Kidney glomerular epithelial cell (primary cell): Measurements from ENCODE around the gene DTNB.

Source experiments
- DNase-seq: peaks from one replicate; lab custom pipeline; 2025; lab: John Stamatoyannopoulos, UW

DTNB gene

DNA sequence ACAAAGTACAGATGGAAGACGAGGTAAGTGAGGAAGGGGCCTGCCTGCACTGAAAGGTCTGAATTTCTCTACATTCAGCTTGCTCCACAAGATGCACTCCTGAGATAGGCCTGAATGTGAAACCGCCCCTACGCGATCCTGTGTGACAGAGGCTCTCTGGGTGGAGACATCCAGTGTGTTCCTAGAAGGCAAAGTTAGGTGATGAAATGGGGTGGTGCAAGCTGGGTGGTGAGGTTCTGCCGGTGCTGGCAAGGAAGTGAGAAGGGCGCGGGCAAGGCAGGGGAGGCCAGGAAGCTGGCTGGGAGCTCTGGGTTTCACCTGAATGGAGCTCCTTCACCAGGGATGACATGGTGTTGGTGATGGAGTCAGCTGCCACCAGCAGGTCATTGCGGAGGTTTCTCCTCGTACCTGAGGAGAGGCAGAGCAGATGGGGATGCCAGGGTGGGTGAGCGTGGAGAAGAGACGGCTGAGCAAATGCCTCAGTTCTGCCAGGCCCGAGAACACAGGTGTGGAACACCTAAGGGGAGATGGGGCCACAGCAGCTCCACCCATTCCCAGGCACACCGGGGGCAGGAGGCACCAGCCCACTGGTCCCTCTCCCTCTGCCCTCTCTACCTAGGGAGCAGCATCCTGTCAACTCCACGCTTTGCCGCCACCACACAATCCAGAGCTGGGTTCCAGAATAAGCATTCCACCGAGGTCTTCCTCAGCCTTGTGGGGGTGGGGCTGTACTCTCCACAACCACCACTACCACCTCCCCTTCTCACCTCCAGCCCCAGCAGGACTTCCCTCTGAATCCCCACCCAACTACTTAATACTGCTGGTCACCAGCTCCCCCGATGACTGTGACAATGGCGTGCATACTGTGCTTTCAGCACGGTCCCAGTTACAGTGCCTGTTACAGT, 286.2 kb downstream of the DTNB start:
- DNase-seq: no peak

DNA sequence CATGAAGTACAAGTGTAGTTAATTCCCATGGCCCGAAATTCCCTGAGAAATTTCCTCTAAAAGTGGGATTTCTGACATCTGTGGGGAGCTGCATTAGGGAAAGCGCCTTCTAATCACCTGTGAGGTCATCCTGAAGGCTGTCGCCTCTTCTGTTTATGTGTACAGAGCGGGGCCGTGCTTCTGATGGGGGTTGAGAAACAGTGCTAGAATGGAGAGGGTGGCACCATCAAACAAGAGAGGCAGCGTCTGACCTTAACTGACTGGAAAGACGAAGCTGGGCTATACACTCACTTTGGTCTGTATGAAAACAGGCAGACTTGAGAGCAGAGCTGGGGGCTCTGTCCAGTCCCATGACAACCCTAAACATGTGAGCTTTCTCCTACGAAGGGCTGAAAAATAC, 287.5 kb downstream of the DTNB start:
- DNase-seq: no peak

DNA sequence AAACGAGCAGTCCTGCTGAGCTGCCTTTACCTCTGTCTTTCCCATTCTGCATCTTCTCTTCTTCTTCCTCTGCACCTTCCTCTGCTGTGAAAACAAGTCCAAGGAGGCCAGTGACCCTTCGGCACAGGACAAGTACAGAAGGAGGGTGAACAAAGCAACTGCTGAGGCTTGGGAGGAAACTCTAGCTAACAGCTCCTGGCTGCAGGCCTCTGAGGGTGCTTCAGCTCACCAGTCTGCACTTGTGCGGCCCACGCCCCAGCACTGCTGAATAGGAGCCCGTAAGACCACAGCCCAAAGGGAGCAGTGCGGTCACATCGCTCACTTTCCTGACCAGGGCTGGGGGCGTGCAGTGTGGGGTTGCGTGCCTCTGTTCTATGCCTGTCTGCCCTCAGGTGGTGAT, 289.6 kb downstream of the DTNB start:
- DNase-seq: no peak

DNA sequence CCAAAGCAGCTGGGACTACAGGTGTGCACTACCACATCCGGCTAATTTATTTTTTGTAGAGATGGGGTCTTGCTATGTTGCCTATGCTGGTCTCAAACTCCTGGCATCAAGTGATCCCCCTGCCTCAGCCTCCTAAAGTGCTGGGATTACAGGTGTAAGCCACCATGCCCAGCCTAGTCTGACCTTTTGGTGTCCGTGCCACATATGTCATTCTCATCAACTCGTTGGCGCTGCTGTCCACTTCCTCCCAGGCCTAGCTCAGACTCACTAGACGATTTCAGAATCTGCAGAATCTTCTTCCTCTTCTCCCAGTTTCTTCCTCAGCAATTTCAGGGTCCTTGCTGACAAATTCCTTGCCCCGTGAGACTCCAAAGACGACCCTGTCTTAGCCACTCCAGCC, 291.9 kb downstream of the DTNB start:
- DNase-seq: no peak

DNA sequence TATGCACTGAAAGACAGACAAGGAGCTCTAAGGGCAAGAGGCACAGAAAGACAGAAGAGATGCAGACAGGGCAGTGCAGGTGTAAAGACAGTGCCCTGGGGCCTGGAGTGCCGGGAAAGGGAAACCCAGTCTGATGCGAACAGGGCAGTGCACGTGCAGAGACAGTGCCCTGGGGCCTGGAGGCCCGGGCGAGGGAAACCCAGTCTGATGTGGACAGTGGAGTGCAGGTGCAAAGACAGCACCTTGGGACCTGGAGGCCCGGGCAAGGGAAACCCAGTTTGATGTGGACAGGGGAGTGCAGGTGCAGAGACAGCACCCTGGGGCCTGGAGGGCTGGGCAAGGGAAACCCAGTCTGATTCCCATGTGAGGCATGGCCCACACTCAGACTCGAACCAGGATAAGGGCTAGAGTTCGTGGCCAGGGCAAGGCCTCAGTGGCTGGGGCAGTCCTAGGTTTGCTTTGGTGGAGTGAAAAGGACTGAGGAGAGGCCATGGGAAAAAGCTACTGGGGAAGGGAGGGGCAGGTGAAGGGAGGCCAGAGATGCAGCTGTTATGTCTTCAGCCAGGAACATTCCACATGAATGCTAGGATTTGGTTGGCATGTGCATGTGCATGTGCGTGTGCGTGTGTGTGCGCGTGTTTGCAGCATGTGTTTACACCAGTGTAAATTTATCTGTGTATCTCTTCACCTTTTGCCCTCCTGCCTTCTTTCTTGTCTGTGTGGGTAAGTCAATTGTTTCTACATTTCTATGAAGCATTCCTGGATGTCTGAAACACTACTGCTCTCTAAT, 292.6 kb downstream of the DTNB start:
- no peak for DNase-seq

DNA sequence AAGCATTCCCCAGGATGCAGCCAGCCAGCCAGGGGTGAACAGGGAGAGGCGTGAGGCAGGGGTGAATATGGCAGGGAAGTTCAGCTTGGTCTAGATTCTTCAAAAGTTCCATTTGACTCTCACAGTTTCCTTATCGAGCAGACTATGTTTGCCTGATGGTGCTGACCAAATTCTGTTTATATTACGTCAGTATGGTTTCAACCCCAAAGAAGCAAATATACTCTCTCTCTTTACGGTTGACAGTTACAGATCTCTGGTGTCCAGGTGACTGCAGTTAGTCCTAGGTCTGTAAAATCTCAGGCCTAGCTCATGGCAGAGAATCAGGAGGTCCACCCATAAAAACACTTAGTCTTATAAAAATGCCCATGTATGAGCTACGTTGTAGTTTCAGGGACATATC, 293.4 kb downstream of the DTNB start:
- DNase-seq: no peak

DNA sequence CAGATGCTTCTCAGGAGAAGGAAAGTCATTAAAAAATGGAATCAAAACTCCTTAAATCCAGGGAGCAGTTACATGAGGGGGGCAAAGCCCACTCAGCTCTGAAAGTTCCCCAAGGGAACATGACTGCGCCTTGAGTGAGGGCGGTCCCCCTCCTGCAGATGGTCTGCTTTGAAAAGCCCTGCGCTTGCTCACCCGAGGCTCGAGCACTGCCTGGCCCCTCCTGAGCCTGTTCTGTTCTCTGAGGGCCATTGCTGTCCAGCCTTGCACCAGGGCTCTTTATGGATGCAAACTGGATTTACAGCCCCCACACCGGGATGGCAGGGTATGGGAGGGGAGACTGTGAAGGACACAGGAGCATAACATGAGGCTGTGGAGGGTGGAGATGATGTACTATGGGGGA, 293.8 kb downstream of the DTNB start:
- DNase-seq: no peak

DNA sequence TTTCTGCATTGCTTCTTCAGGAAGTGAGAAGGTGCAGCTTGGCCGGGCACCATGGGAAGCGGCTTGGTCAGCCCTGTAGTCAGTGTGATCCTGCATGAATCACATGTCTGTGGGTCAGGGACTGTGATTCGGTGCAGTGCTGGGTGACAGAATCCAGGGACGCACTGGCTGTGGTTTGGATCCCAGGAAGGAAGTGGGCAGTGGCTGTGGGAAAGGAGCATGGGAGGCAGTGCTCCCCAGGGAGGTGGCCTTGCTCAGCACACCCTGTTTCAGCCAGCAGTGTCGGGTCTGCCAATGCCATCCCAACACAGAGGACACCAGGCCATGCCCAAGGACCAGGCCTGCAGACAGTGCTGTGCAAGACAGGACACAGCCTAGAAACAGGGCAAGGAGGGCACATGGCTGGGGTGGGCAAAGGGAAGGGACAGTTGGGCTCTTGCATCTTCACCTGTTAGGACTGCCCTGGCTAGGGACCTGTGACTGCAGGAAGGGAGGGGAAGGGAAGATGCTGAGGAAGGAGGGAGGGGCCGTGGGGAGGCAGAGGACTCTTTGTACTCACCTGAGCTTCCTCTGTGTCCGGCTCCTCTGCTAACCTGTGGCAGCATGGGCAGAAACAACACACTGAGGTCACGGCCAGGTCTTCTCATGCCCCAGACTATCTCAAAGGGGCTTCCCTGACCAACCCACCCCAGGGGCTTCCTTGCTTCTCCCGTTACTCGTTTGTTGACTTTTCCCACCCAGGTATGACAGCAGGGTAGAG, 294.5 kb downstream of the DTNB start:
- DNase-seq: no peak

DNA sequence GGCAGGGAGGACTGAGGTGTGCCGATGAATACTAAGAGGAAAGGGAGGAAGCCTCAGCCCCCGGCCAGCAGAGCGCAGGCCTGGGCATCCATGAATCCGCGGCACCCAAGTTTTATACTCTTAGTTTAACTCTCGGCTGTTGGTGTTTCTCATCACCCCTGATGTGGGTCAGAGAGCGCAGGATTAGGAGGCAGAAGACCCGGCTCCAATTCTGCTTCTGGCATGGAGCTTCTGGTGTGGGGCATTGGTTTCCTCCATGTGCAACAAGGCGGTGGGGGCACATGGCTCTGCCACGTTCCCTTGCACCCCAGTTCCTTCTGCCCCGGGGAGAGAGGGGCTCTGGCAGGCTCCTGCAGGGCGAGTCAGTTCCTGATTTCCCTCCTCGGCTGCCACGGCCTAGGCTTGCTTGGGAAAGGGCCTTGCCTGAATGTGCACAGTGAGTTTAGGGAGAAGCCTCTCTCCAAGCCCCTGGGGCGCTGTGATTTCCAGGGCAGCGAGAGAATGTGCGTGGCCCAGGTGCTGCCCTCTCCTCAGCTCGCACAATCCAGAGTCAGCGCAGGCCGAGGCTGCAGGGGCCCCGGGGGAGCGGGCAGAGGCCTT, 295.5 kb downstream of the DTNB start:
- no peak for DNase-seq

DNA sequence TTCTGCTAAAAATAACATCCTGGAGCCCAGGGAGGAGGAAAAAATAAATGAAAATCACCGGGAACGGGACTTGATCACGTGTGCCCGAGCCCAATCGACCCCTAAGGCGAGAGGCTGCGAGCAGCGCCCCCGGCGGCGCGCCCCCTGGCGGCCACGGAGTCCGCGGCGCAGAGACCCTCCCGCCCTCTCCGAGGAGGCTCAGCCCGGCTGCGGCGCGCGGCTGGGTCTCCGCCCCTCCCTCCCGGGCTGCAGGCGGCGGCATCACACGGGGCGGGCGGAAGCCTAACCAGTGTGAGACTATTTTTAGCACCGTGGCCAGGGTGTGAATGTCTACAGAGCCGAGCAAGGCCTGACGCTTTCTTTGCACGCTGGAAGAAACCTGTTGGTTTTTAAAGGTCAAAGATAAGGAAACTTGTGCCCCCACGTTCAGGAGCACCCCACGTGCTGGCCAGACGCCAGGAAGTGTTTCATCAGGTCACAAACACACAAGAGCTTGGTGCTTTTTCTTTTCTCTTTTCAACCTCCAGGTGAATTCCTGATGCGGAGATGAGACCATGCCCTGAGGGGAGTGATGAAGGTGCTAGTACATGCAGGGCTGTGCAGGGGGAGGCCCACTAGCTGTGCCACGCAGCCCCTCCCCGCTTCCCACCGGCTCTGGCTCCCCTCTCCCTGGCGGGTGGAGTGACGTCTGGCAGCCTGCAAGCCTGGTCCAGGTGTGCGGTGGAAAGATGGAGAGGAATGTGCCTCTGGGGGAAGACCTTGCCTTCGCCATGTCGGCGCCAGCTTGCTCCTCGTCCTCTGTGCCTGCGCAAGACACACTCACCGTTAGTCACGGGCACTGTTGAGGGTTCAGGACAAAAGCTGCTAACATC, 296.4 kb downstream of the DTNB start:
- DNase-seq: peak; percentile 72

DNA sequence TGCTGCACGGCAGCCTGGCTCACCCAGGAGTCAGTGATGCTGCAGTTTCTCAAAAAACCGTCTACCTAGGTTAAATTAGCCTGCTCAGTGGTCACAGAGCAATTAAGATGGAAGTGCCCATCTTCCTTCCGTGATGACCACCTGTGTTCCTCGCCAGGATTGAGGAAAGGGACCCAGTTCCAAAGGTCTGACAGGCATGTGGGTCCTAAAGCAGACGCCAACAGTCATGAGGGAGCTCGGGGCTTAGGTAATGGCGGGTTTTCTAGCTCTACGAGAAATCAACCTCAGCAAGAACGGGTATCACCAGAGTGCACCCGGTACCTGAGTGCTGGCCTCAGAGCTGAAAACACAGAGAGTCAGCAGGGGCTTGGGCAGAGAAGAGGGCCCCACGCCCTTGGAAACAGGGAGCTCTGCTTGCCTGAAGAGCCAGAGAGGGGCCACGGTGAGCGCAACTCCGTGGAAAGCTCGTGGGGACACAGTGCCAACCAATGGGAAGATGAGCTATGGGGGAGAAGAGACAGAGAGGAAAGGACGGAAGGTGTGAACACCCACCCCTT, 297.3 kb downstream of the DTNB start:
- DNase-seq: no peak

DNA sequence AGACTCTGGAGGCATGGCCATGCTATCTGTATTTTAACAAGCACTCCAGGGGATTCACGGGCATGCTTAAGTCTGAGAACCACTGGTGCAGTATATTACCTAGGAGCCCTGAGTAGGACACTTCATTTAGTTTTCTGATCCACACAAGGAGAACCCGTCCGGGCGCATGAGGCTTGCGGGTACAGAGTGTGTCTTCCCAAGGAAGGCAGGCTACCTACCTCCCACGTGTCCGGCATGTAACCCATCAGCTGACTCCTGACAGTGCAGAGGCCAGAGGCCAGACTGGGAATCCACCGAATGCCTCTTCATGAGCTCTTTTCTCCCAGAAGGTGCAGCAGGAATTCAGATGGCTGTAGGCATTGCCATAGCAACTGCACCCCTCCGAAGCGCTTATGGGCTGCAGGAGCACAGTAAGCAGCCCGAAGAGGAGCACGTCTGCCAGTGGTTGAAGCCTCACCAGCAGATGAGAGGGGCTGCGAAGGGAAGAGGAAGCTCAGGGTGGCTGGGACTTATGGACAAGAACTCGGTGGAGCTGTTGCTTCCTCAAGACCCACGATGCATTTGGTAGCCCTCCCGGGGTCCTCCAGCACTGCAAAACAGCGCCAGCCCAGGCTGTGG, 297.9 kb downstream of the DTNB start:
- DNase-seq: no peak

DNA sequence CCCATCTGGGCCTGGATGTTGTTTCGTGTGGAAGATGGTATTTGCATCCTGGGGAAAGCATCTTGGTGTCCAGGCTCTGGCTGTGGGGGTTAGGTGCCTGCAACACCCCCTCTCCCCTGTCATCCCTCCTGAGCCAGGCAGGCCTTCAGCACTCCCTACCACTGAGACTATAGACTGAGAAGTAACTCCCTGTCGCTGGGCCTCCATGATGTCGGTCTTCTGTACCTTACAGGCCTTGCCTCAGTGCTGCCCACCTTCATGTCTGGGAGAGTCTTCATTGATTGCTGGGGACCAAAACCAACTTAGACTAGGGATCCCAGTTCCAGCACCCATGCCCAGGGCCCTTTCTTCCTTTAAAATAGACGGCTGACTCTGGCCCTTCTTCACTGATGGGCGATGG, 298.6 kb downstream of the DTNB start:
- no peak for DNase-seq

DNA sequence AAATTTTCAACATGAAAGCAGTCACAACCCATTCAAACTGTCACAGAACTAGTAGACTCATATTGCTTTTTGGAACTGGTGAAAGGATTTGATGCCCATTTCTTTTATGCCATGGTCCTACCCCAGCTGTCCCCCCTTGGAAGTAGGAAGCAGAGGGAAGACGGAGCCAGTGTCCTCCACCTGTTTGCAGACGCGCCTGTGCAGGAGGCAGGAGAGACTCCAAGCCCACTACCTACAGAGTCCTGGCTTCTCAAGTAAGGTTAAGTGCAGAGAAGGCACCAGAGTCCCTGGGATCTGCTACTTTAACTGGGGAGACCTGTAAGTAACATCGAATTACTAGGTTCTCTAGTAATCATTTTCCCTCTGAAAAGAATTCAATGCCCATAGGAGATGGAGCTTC, 299.0 kb downstream of the DTNB start:
- no peak for DNase-seq

DNA sequence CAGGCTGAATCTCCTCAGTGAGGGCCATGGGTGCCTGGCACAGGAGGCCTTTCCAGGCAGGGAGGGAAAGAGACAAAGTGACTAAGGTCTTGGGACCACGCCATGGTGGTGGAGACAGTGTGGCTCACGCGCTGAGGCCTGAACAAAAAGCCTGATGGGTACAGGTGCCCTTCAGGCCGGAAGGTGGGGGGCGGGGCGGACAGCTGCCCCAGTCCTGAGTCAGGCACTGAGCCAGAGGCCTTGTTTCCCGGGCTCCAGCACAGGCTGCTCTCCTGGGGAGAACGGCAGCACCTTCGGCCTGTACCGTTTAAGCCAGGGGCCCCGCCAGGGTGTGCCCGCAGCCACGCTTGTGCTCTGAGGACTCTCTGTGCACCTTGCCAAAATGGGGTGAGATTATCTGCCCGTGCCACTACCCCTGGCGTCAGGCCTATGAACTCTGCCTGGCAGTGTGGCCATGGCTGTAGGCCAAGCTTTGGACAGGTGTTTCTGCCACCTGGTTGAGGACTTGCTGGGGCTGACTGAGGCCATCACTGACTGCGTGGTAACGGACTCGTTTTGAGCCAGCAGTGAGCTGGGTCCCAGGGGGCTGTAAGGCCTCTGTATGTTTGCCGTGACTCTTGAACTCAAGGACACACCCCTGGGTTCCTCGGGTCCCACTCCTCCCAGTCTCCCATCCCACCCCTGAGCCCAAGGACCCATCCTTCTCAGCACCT, 300.0 kb downstream of the DTNB start:
- DNase-seq: no peak

DNA sequence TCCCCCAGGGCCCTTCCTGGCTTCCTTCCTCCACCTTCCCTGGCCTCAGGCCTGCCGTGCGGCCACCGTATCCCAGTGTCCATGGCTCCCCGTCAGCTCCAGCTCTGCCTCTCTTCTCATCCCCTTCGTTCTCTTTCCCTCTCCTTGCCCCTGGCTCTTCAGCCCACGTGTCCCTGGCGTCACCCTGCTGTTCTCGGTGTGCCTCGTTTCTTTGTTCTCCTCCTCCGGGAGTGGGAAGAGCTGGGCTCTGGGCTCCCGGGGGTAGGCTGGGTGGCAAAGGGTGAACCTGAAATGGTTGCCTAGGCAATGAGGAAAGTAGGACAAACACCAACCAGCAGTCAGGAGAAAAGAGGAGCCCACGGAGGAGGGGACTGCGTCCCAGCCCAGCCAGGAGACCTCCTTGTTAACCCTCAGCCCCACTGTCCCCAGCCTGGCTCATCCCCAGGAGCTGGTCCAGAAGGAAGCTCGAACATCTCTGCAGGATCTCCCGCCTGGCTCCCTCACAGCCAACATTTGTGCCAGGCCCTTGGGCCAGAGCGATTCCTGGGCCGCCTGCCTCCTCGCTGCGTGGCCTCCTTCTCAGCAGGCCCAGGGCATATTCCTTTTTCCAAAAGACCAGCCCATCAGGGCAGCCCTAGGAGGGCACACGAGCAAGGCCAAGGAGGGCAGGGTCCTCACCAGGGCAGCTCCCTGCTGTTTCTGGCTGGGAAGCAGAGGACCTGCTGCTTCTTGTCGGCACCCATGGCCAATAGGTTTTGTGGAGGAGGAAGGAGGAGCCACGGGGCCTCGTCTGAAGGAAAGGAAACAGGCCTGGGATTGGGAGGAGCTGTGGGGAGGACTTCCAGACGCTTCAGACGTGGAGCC, 300.7 kb downstream of the DTNB start:
- no peak for DNase-seq

DNA sequence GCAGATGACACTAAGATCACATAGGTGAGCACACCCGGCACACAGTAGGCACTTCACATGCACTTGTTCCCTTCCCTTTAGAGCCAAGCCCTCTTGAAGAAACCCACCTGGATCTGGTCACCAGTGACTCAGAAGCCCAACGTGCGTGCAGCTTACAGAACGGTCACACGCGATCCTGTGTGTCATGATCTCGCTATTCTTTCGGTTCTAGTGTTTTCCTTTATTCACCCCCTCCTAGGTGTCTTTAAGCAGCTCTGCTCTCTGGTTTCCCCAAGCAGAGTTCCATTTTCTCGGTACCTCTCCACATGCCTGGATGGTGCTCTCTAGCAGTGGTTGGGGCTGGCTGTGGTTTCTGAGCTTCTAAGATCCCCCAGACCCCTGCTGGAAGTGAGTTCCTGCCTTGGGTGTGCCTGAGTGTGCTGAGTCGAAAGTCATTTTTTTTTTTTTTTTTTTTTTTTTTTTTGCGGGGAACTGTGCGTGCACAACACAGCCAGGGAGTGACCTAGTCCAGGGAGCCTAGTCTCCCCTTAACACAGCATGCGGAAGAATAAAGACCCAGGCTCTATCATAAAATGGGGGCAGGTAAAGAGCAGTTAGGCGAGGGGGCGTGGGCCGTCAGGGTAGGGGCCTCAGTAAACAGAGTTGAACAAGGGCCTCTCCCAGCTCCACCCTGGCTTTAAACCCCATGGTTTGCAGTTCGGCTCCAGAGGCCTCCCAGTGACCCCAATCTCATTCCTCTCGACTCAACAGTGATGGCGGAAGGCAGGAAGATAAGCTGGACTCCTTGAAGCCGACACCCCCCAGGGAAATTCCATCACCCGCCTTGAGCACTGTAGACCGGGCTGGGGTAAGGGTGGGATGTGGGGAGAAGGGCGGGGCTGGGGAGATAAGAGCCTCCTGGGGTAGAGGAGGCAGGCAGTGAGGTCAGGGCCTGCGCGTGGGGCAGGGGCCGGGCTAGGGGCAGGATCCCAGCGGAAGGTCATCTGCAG, 301.8 kb downstream of the DTNB start:
- no peak for DNase-seq

DNA sequence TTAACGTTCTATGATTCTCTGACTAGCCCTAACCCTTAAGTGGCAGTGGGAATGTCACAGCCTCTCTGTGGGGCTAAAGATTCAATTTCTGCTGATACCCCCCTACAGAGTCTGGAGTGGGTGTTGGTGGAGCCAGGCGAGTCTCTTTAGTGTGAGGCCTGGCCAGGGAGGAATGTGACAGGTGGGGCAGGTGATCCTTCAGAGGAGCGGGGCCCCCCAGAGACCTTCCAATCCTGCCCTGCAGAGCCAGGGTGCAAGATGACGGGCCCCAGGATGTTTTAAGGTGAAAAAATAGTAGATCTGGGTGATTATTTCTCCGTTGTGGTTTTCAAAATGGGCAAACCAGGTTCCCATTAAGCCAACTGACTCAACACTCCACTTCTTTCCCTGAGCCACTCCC, 303.5 kb downstream of the DTNB start:
- DNase-seq: no peak
